Mesodermal cell (in vitro differentiated cells): Measurements from ENCODE around the gene VPS37D.
"Not testable (repeated sequence)": the region's sequence is repeated elsewhere in the genome, so short reads cannot be mapped to it uniquely, and the experiment has no call there.

ENCODE experiments used
- H3K27ac ChIP-seq: 2 replicates; pipeline ENCODE4 v1.7.0; 2013; ENCODE audit warnings: mild to moderate bottlenecking, low read depth, low read length, moderate library complexity; ENCODE audit not compliant: severe bottlenecking
- H3K36me3 ChIP-seq: 2 replicates; pipeline ENCODE4 v1.7.1; 2013; ENCODE audit warnings: mild to moderate bottlenecking, low read length, moderate library complexity; ENCODE audit not compliant: control insufficient read depth, insufficient read depth
- H3K4me1 ChIP-seq: one replicate; pipeline ENCODE4 v1.7.1; 2013; ENCODE audit warnings: mild to moderate bottlenecking, low read length; ENCODE audit not compliant: insufficient read depth, control insufficient read depth, poor library complexity, severe bottlenecking
- H3K4me3 ChIP-seq: 2 replicates; pipeline ENCODE4 v1.7.0; 2013; ENCODE audit warnings: low read length, control low read depth, mild to moderate bottlenecking; ENCODE audit not compliant: insufficient read depth, poor library complexity, severe bottlenecking; ENCODE audit errors: extremely low read depth
- H3K9me3 ChIP-seq: 2 replicates; pipeline ENCODE4 v1.7.1; 2013; ENCODE audit warnings: mild to moderate bottlenecking, low read length, moderate library complexity; ENCODE audit not compliant: control insufficient read depth
- WGBS, 2 experiments: methylation state at CpG; one replicate each; pipeline ENCODE4 v1.1.5; 2013; ENCODE audit warnings: missing lambda C conversion rate in 2 of 2; ENCODE audit not compliant: insufficient coverage in 2 of 2; 5-methylcytosine and 5-hydroxymethylcytosine counted together

Gene VPS37D

GRCh38 chr7:73706126-73707044, 38.8 kb downstream of the VPS37D start:
- Histone ChIP-seq H3K9me3 (no peaks in the 10 kb centered on the region), H3K4me3 (no peak overlapping the region), H3K4me1 (peaks cover 5% of the 10 kb centered on the region), H3K27ac (no peak overlapping the region), H3K36me3 (peaks cover 33% of the 10 kb centered on the region)
- 85 to 89% methylated on average over 22 to 24 of the region's 25 CpGs for WGBS, 2 experiments

- peaks cover 5% of the 10 kb centered on the region for H3K4me1 ChIP-seq
- H3K27ac ChIP-seq, result no peak overlapping the region
- no peak overlapping the region for H3K4me3 ChIP-seq
- H3K9me3 ChIP-seq, result no peaks in the 10 kb centered on the region
- WGBS, 2 experiments, result 79 to 85% methylated on average over 8 to 14 of the region's 15 CpGs
- H3K36me3 ChIP-seq, result peaks cover 26% of the 10 kb centered on the region
These were observed 39.5 kb downstream of the VPS37D start for GRCh38 chr7:73707045-73707631.

- no peaks in the 10 kb centered on the region for H3K9me3 ChIP-seq
- WGBS, 2 experiments, result 96% methylated on average over 12 to 16 of the region's 16 CpGs
- peaks cover 20% of the 10 kb centered on the region for H3K36me3 ChIP-seq
- no peak overlapping the region for H3K27ac ChIP-seq
- no peak overlapping the region for H3K4me3 ChIP-seq
- no peaks in the 10 kb centered on the region for H3K4me1 ChIP-seq
These were observed 41.4 kb downstream of the VPS37D start for GRCh38 chr7:73708961-73709549.

GRCh38 chr7:73712773-73713172, 45.1 kb downstream of the VPS37D start:
- peaks cover 11% of the 10 kb centered on the region for H3K36me3 ChIP-seq
- 60% methylated on average over 1 of the region's 1 CpG; no CpG with 5 or more reads in 1 of the 2 experiments for WGBS, 2 experiments
- H3K4me3 ChIP-seq, result no peak overlapping the region
- H3K9me3 ChIP-seq, result no peaks in the 10 kb centered on the region
- no peak overlapping the region for H3K27ac ChIP-seq
- peaks cover 19% of the 10 kb centered on the region for H3K4me1 ChIP-seq

- not testable (repeated sequence) for H3K27ac ChIP-seq, H3K4me3 ChIP-seq, H3K9me3 ChIP-seq
- peaks cover 25% of the 10 kb centered on the region for H3K4me1 ChIP-seq
- 90 to 94% methylated on average over 5 to 6 of the region's 6 CpGs for WGBS, 2 experiments
- peaks cover 11% of the 10 kb centered on the region for H3K36me3 ChIP-seq
These were observed 45.7 kb downstream of the VPS37D start for GRCh38 chr7:73713319-73713718.

GRCh38 chr7:73715648-73716317, 48.2 kb downstream of the VPS37D start:
- 85 to 90% methylated on average over 15 of the region's 16 CpGs for WGBS, 2 experiments
- no peaks in the 10 kb centered on the region for H3K9me3 ChIP-seq
- H3K27ac ChIP-seq, result peak overlapping the region; percentile 49
- peaks cover 27% of the 10 kb centered on the region for H3K4me1 ChIP-seq
- no peak overlapping the region for H3K4me3 ChIP-seq
- H3K36me3 ChIP-seq, result peaks cover 8% of the 10 kb centered on the region

GRCh38 chr7:73716318-73716890, 48.8 kb downstream of the VPS37D start:
- Histone ChIP-seq H3K9me3 (no peaks in the 10 kb centered on the region), H3K4me1 (peaks cover 27% of the 10 kb centered on the region), H3K27ac (peak overlapping the region; percentile 49), H3K4me3 (no peak overlapping the region), H3K36me3 (peaks cover 8% of the 10 kb centered on the region)
- 87 to 92% methylated on average over 3 to 4 of the region's 4 CpGs for WGBS, 2 experiments

GRCh38 chr7:73717025-73717807, 49.6 kb downstream of the VPS37D start:
- Histone ChIP-seq H3K4me1 (peaks cover 27% of the 10 kb centered on the region), H3K4me3 (no peak overlapping the region), H3K9me3 (no peaks in the 10 kb centered on the region), H3K27ac (no peak overlapping the region), H3K36me3 (peaks cover 8% of the 10 kb centered on the region)
- WGBS, 2 experiments, result 96 to 97% methylated on average over 4 of the region's 13 CpGs

- WGBS, 2 experiments, result 85 to 86% methylated on average over 10 of the region's 10 CpGs
- Histone ChIP-seq H3K9me3 (no peaks in the 10 kb centered on the region), H3K27ac (no peak overlapping the region), H3K4me3 (no peak overlapping the region), H3K4me1 (peaks cover 27% of the 10 kb centered on the region), H3K36me3 (peaks cover 7% of the 10 kb centered on the region)
These were observed 50.4 kb downstream of the VPS37D start for GRCh38 chr7:73717991-73718405.
